Measurements from ENCODE around the gene HSD17B2. TPM values are rescaled to one million over a fixed set of nuclear protein-coding genes. Genes with fewer than 3 reads are reported as not detected.

HSD17B2 gene
- total RNA-seq, 1 experiment from 2014 or later = not detected

GRCh38 chr16:82070656-82071369 is 35.8 kb downstream of the HSD17B2 start:
- ATAC-seq (no peak), DNase-seq (ENCODE audit: low read depth, low spot score) (no peak)
- no peak overlapping the region for H2AFZ ChIP-seq (ENCODE audit: low read depth, low read length, poor library complexity, severe bottlenecking)
- no TSS peak for BruUV-seq (replicated peaks)
- no peak overlapping the region for H3K27ac ChIP-seq (ENCODE audit: low read depth, low read length)
- H3K4me1 ChIP-seq (ENCODE audit: control insufficient read depth in 1 of 2, insufficient read depth in 2 of 2, low read length in 2 of 2) = peaks cover 0 to 6% of the 10 kb centered on the region in 2 experiments; a peak in 1 of 4 replicates
- H3K9me3 ChIP-seq (ENCODE audit: control insufficient read depth in 1 of 2, insufficient read depth in 1 of 2, low read depth in 1 of 2, low read length in 2 of 2) = no peaks in the 10 kb centered on the region
- peaks cover 48% of the 10 kb centered on the region for H3K27me3 ChIP-seq (ENCODE audit: insufficient read depth, low read length)
- no peak overlapping the region for H3K4me2 ChIP-seq (ENCODE audit: low read length)
- ChIA-PET POLR2A (no interaction called here), RAD21 (ENCODE audit: low non-redundant PET in 1 of 2, low total read pairs in 2 of 2, uncharacterized antibody in 2 of 2, unreplicated experiment in 2 of 2) (no interaction called here), CTCF (no interaction called here)
- H3K79me2 ChIP-seq (ENCODE audit: insufficient read depth, low read length) = no peaks in the 10 kb centered on the region
- H3K36me3 ChIP-seq (ENCODE audit: control insufficient read depth in 1 of 2, insufficient read depth in 2 of 2, low read length in 2 of 2) = no peaks in the 10 kb centered on the region
- H3K9ac ChIP-seq (ENCODE audit: low read length) = no peak overlapping the region
- H4K20me1 ChIP-seq (ENCODE audit: insufficient read depth) = no peaks in the 10 kb centered on the region
- no peak for TF ChIP-seq SP1 (IDR thresholded peaks at IDR 0.05; ENCODE audit: low read depth)
- no peak for TF ChIP-seq MAX (IDR thresholded peaks at IDR 0.05)
- no peak for TF ChIP-seq SIN3A (IDR thresholded peaks at IDR 0.05; ENCODE audit: low read depth)
- no peak for TF ChIP-seq RAD21 (IDR thresholded peaks at IDR 0.05; ENCODE audit: low read depth)
- no peak for TF ChIP-seq SRF (IDR thresholded peaks at IDR 0.05; ENCODE audit: low read depth)
- TF ChIP-seq EZH2 (IDR thresholded peaks at IDR 0.05) = no peak
- no peak for TF ChIP-seq ZNF274 (IDR thresholded peaks at IDR 0.05; ENCODE audit: low read depth, low read length)
- no peak for TF ChIP-seq ZBTB33 (IDR thresholded peaks at IDR 0.05; ENCODE audit: extremely low read depth, insufficient replicate concordance, low read length)
- no peak for TF ChIP-seq ELF1 (IDR thresholded peaks at IDR 0.05; ENCODE audit: borderline replicate concordance, low read depth)
- TF ChIP-seq CTCF (IDR thresholded peaks at IDR 0.05 in 2 of 3, conservative IDR thresholded peaks at IDR 0.05 in 1 of 3; ENCODE audit: borderline replicate concordance in 1 of 3, insufficient read depth in 1 of 3, low read depth in 2 of 3, low read length in 2 of 3) = no peak
- no peak for TF ChIP-seq FOSL1 (IDR thresholded peaks at IDR 0.05; ENCODE audit: low read depth)
- no peak for TF ChIP-seq JUND (IDR thresholded peaks at IDR 0.05)
- no peak for TF ChIP-seq TCF7L2 (IDR thresholded peaks at IDR 0.05; ENCODE audit: borderline replicate concordance, extremely low read depth, insufficient read depth, insufficient read length)
- no peak for TF ChIP-seq EZH2phosphoT487 (IDR thresholded peaks at IDR 0.05; ENCODE audit: borderline replicate concordance)
- intact Hi-C loops (cut with micrococcal nuclease) = no loop called here
- no peak overlapping the region for H3K4me3 ChIP-seq (replicated peaks in 1 of 2; ENCODE audit: low read depth in 1 of 2, low read length in 2 of 2)
- H3K9me2 ChIP-seq (ENCODE audit: insufficient read depth) = no peaks in the 10 kb centered on the region
